GM18873 (cell line): ENCODE data around the gene CDCA4.

Experiments used
- ATAC-seq: cut with Tn5 transposase; IDR thresholded peaks from one replicate; pipeline ENCODE4 v1.9.1; 2021; ENCODE audit warnings: mild to moderate bottlenecking, moderate library complexity, moderate number of reproducible peaks; ENCODE audit not compliant: unreplicated experiment, low FRiP score

The CDCA4 gene

GRCh38 chr14:104978746-104979691 is 41.9 kb downstream of the CDCA4 start:
- no peak for ATAC-seq

GRCh38 chr14:104977681-104978653 is 42.9 kb downstream of the CDCA4 start, which contains the start of gene AHNAK2:
Gene AHNAK2, minus strand, starts transcription at chr14:104978374. Its CDS starts 137 bp downstream, at chr14:104978237.
- no peak for ATAC-seq

GRCh38 chr14:104977008-104977680 is 43.7 kb downstream of the CDCA4 start:
- ATAC-seq: no peak

- ATAC-seq: no peak
Measured at GRCh38 chr14:104976198-104977007, 44.5 kb downstream of the CDCA4 start.

GRCh38 chr14:104975481-104976197 is 45.2 kb downstream of the CDCA4 start:
- no peak for ATAC-seq

GRCh38 chr14:104974665-104975390 is 46.1 kb downstream of the CDCA4 start:
- ATAC-seq: no peak

- ATAC-seq: no peak
Measured at GRCh38 chr14:104974146-104974541, 46.7 kb downstream of the CDCA4 start.

GRCh38 chr14:104973385-104974145 is 47.3 kb downstream of the CDCA4 start:
- no peak for ATAC-seq

GRCh38 chr14:104973135-104973384 is 47.8 kb downstream of the CDCA4 start:
- ATAC-seq: no peak

GRCh38 chr14:104972301-104973134 is 48.4 kb downstream of the CDCA4 start:
- ATAC-seq: no peak

GRCh38 chr14:104971447-104972240 is 49.2 kb downstream of the CDCA4 start:
- no peak for ATAC-seq

- ATAC-seq: no peak
Measured at GRCh38 chr14:104970231-104971068, 50.4 kb downstream of the CDCA4 start.

- no peak for ATAC-seq
Measured at GRCh38 chr14:104969741-104970230, 51.1 kb downstream of the CDCA4 start.

GRCh38 chr14:104968541-104969401 is 52.1 kb downstream of the CDCA4 start:
- ATAC-seq: no peak
